CD14-positive monocyte (primary cell): ENCODE measurements around the gene CIRBP. TPM values are rescaled to one million over a fixed set of nuclear protein-coding genes. Genes with fewer than 3 reads are reported as not detected.

ENCODE experiments used
- DNase-seq, 3 donors: peaks; one replicate each; pipeline ENCODE4 v3.0.0-alpha.2; 2011 to 2022
- H2AFZ ChIP-seq: 2 replicates; pipeline ENCODE4 v1.6.0; 2012; ENCODE audit warnings: mild to moderate bottlenecking, low read depth, low read length, inconsistent platforms; ENCODE audit not compliant: insufficient read depth, poor library complexity, severe bottlenecking
- H3K27ac ChIP-seq, 2 donors: 1 replicate in 1 of 2; 2 replicates in 1 of 2; pipeline ENCODE4 v1.5.1; 2012 to 2013; ENCODE audit warnings: low read length in 2 of 2, control low read depth in 1 of 2, inconsistent platforms in 1 of 2, low read depth in 1 of 2, mild to moderate bottlenecking in 1 of 2
- H3K27me3 ChIP-seq, 2 donors: one replicate each; pipeline versions ENCODE4 v1.6.0 to v1.6.1; 2011 to 2013; ENCODE audit warnings: low read length in 2 of 2; ENCODE audit not compliant: control insufficient read depth in 2 of 2, insufficient read depth in 2 of 2
- H3K36me3 ChIP-seq, 2 donors: replicated peaks in 1 of 2; 1 replicate in 1 of 2; 2 replicates in 1 of 2; pipeline versions ENCODE4 v1.5.1 to v1.6.1; 2012 to 2013; ENCODE audit warnings: low read length in 2 of 2, control low read depth in 1 of 2, inconsistent platforms in 1 of 2, mild to moderate bottlenecking in 1 of 2; ENCODE audit not compliant: insufficient read depth in 2 of 2, control insufficient read depth in 1 of 2
- H3K4me1 ChIP-seq, 2 donors: 1 replicate in 1 of 2; 2 replicates in 1 of 2; pipeline versions ENCODE4 v1.5.1 to v1.6.1; 2012 to 2013; ENCODE audit warnings: low read length in 2 of 2, control low read depth in 1 of 2, inconsistent platforms in 1 of 2, mild to moderate bottlenecking in 1 of 2, moderate library complexity in 1 of 2; ENCODE audit not compliant: insufficient read depth in 2 of 2, control insufficient read depth in 1 of 2
- H3K4me2 ChIP-seq: replicated peaks from 2 replicates; pipeline ENCODE3; 2012; ENCODE audit warnings: low read length, moderate library complexity, mild to moderate bottlenecking; ENCODE audit not compliant: poor library complexity, severe bottlenecking; ENCODE audit errors: extremely low read depth
- H3K4me3 ChIP-seq, 3 experiments: fragments of 200-600 bp in 1 of 3; sonication (generic) in 1 of 3; replicated peaks in 1 of 3; 1 replicate in 2 of 3; 2 replicates in 1 of 3; pipeline ENCODE4 v1.5.1; 2011 to 2013; ENCODE audit warnings: low read length in 3 of 3, mild to moderate bottlenecking in 3 of 3, control low read depth in 2 of 3, low read depth in 2 of 3, inconsistent platforms in 1 of 3, moderate library complexity in 1 of 3
- H3K79me2 ChIP-seq: 2 replicates; pipeline ENCODE4 v1.6.0; 2012; ENCODE audit warnings: mild to moderate bottlenecking, control low read depth, inconsistent platforms, low read length, moderate library complexity; ENCODE audit not compliant: insufficient read depth
- H3K9ac ChIP-seq: 2 replicates; pipeline ENCODE4 v1.6.0; 2017; ENCODE audit warnings: low read length, mild to moderate bottlenecking; ENCODE audit not compliant: insufficient read depth, poor library complexity, severe bottlenecking
- H3K9me3 ChIP-seq, 2 donors: replicated peaks in 1 of 2; 1 replicate in 1 of 2; 2 replicates in 1 of 2; pipeline versions ENCODE4 v1.5.1 to v1.6.1; 2012 to 2013; ENCODE audit warnings: low read length in 2 of 2, control low read depth in 1 of 2; ENCODE audit not compliant: control insufficient read depth in 1 of 2, insufficient read depth in 1 of 2
- H4K20me1 ChIP-seq: 2 replicates; pipeline ENCODE4 v1.6.0; 2012; ENCODE audit warnings: mild to moderate bottlenecking, low read length, control low read depth, moderate library complexity; ENCODE audit not compliant: insufficient read depth
- H3K27ac Mint-ChIP-seq, 7 donors: one replicate each; pipeline ENCODE4 v1.8.0; 2020; ENCODE audit warnings: mild to moderate bottlenecking in 7 of 7, mixed read lengths in 7 of 7, moderate library complexity in 6 of 7, inconsistent platforms in 2 of 7
- H3K27me3 Mint-ChIP-seq, 3 donors: one replicate each; pipeline ENCODE4 v1.8.0; 2021 to 2022; ENCODE audit warnings: low read depth in 3 of 3, mild to moderate bottlenecking in 3 of 3, mixed read lengths in 3 of 3, moderate library complexity in 3 of 3, inconsistent platforms in 1 of 3
- H3K36me3 Mint-ChIP-seq, 2 donors: one replicate each; pipeline ENCODE4 v1.8.0; 2020; ENCODE audit warnings: mixed read lengths in 2 of 2, inconsistent platforms in 1 of 2, mild to moderate bottlenecking in 1 of 2
- H3K4me1 Mint-ChIP-seq: one replicate; pipeline ENCODE4 v1.8.0; 2020; ENCODE audit warnings: mild to moderate bottlenecking, mixed read lengths
- H3K4me3 Mint-ChIP-seq, 2 donors: one replicate each; pipeline ENCODE4 v1.8.0; 2020; ENCODE audit warnings: mild to moderate bottlenecking in 2 of 2, mixed read lengths in 2 of 2, moderate library complexity in 1 of 2
- H3K9me3 Mint-ChIP-seq, 7 donors: one replicate each; pipeline ENCODE4 v1.8.0; 2020 to 2022; ENCODE audit warnings: mixed read lengths in 7 of 7, mild to moderate bottlenecking in 6 of 7, moderate library complexity in 6 of 7, inconsistent platforms in 2 of 7
- CTCF ChIP-seq: fragments of 200-600 bp; IDR thresholded peaks from one replicate; pipeline ENCODE4 v1.8.0; 2022; ENCODE audit warnings: antibody characterized with exemption, mild to moderate bottlenecking
- WGBS: methylation state at CpG from one replicate; pipeline ENCODE4 v1.1.5; 2013; ENCODE audit warnings: missing lambda C conversion rate; ENCODE audit not compliant: insufficient coverage; 5-methylcytosine and 5-hydroxymethylcytosine counted together
- intact Hi-C, 2 donors: fragments of 100-400 bp; cut with micrococcal nuclease; formaldehyde crosslinking; loops; one replicate each; pipeline versions ENCODE4 v1.15.0 to v1.15.1; 2023
- polyA plus RNA-seq, 3 donors: library from polyadenylated mRNA; depleted of rRNA in 1 of 3; unstranded in 2 of 3; stranded (reverse) in 1 of 3; fragments of 300-500 nt in 2 of 3; fragments of >200 nt in 1 of 3; fragmentation: Illumina TruSeq in 2 of 3; gene quantifications; 1 replicate in 2 of 3; 2 replicates in 1 of 3; pipeline ENCODE4 v1.2.3, GENCODE V29; 2012 to 2021

CIRBP gene
- polyA plus RNA-seq, 3 donors = 39.6 to 600 (median 51.1) TPM

DNA sequence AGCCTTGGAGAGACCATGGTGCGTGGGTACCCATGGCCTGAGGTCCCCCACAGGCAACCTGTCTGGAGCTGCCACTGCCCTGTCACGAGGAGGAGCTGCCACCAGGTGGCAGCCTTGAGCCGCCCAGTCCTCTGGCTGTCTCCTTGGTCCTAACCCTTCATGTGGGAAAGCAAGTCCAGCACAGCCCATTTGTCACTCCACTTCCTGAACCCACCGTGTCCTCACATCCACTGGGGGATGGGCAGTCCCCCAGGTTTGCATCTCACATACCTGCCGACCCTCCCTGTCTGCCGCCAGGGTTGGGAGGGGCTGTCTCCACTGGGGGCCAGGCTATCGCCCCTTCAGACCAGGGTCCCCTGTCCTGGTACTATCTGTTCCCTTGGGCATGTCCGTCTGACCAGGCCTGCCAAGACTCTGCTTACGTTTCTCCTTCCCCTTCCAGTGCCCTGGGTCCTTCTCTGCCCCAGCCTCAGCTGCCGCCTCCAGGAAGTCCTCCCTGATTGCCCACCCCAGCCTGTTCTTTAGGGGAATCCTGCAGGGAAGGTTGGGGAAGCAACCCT, 10.7 kb downstream of the CIRBP start:
- Mint-ChIP-seq H3K27ac (peak overlapping the region in 3 of 7 donors; percentile 41 to 76 (median 63)), H3K9me3 (peaks cover 0 to 7% (median 0%) of the 10 kb centered on the region in 7 donors), H3K27me3 (peaks cover 15 to 23% (median 18%) of the 10 kb centered on the region in 3 donors), H3K4me3 (no peak overlapping the region), H3K4me1 (peaks cover 14% of the 10 kb centered on the region), H3K36me3 (peaks cover 22 to 35% of the 10 kb centered on the region in 2 donors)
- Histone ChIP-seq H3K27me3 (peaks cover 0 to 19% of the 10 kb centered on the region in 2 donors), H3K36me3 (peaks cover 11 to 15% of the 10 kb centered on the region in 2 donors), H3K9me3 (peaks cover 0 to 2% of the 10 kb centered on the region in 2 donors), H3K4me3 (no peak overlapping the region), H3K9ac (no peak overlapping the region), H3K27ac (no peak overlapping the region), H3K4me1 (peaks cover 13 to 22% of the 10 kb centered on the region in 2 donors), H3K79me2 (peaks cover 14% of the 10 kb centered on the region), H2AFZ (no peak overlapping the region), H3K4me2 (no peak overlapping the region), H4K20me1 (peaks cover 25% of the 10 kb centered on the region)
- peak; percentile 98 for TF ChIP-seq CTCF
- 11% methylated on average over 5 of the region's 10 CpGs for WGBS
- intact Hi-C loops = loop anchor here (5.0 kb wide), 2 partner anchors 77 to 102 kb away; partner anchors contain the start of gene NDUFS7 (in 2 of the 2)
- peak; percentile 75 to 85 (median 77) for DNase-seq

GRCh38 chr19:1280636-1281568, 11.8 kb downstream of the CIRBP start:
- Histone ChIP-seq H3K9ac (no peak overlapping the region), H3K79me2 (peaks cover 10% of the 10 kb centered on the region)
- intact Hi-C loops = no loop called here

More at GRCh38 chr19:1280636-1281568, 11.8 kb downstream of the CIRBP start:
- Mint-ChIP-seq H3K4me1 (peaks cover 14% of the 10 kb centered on the region), H3K36me3 (peaks cover 24 to 35% of the 10 kb centered on the region in 2 donors), H3K9me3 (peaks cover 0 to 12% (median 2%) of the 10 kb centered on the region in 7 donors), H3K4me3 (no peak overlapping the region), H3K27ac (no peak overlapping the region), H3K27me3 (peaks cover 21 to 29% (median 23%) of the 10 kb centered on the region in 3 donors)
- DNase-seq = no peak
- H2AFZ ChIP-seq = no peak overlapping the region
- no peak overlapping the region for H3K4me2 ChIP-seq
- H3K4me3 ChIP-seq = no peak overlapping the region
- H4K20me1 ChIP-seq = peaks cover 22% of the 10 kb centered on the region
- H3K9me3 ChIP-seq = peaks cover 0 to 5% of the 10 kb centered on the region in 2 donors
- no peak overlapping the region for H3K27ac ChIP-seq
- H3K27me3 ChIP-seq = peaks cover 4 to 24% of the 10 kb centered on the region in 2 donors
- peaks cover 10 to 13% of the 10 kb centered on the region in 2 donors for H3K4me1 ChIP-seq
- 95% methylated on average over 39 of the region's 53 CpGs for WGBS
- no peak for TF ChIP-seq CTCF
- H3K36me3 ChIP-seq = peaks cover 10 to 15% of the 10 kb centered on the region in 2 donors
